CD14-positive monocyte (primary cell): ENCODE results near the gene CAMTA1. TPM values are rescaled to one million over a fixed set of nuclear protein-coding genes. Genes with fewer than 3 reads are reported as not detected.

ENCODE experiments used
- DNase-seq, 3 donors: peaks; one replicate each; pipeline ENCODE4 v3.0.0-alpha.2; 2011 to 2022
- H2AFZ ChIP-seq: 2 replicates; pipeline ENCODE4 v1.6.0; 2012; ENCODE audit warnings: mild to moderate bottlenecking, low read depth, low read length, inconsistent platforms; ENCODE audit not compliant: insufficient read depth, poor library complexity, severe bottlenecking
- H3K27ac ChIP-seq, 2 donors: 1 replicate in 1 of 2; 2 replicates in 1 of 2; pipeline ENCODE4 v1.5.1; 2012 to 2013; ENCODE audit warnings: low read length in 2 of 2, control low read depth in 1 of 2, inconsistent platforms in 1 of 2, low read depth in 1 of 2, mild to moderate bottlenecking in 1 of 2
- H3K27me3 ChIP-seq, 2 donors: one replicate each; pipeline versions ENCODE4 v1.6.0 to v1.6.1; 2011 to 2013; ENCODE audit warnings: low read length in 2 of 2; ENCODE audit not compliant: control insufficient read depth in 2 of 2, insufficient read depth in 2 of 2
- H3K36me3 ChIP-seq, 2 donors: replicated peaks in 1 of 2; 1 replicate in 1 of 2; 2 replicates in 1 of 2; pipeline versions ENCODE4 v1.5.1 to v1.6.1; 2012 to 2013; ENCODE audit warnings: low read length in 2 of 2, control low read depth in 1 of 2, inconsistent platforms in 1 of 2, mild to moderate bottlenecking in 1 of 2; ENCODE audit not compliant: insufficient read depth in 2 of 2, control insufficient read depth in 1 of 2
- H3K4me1 ChIP-seq, 2 donors: 1 replicate in 1 of 2; 2 replicates in 1 of 2; pipeline versions ENCODE4 v1.5.1 to v1.6.1; 2012 to 2013; ENCODE audit warnings: low read length in 2 of 2, control low read depth in 1 of 2, inconsistent platforms in 1 of 2, mild to moderate bottlenecking in 1 of 2, moderate library complexity in 1 of 2; ENCODE audit not compliant: insufficient read depth in 2 of 2, control insufficient read depth in 1 of 2
- H3K4me2 ChIP-seq: replicated peaks from 2 replicates; pipeline ENCODE3; 2012; ENCODE audit warnings: low read length, moderate library complexity, mild to moderate bottlenecking; ENCODE audit not compliant: poor library complexity, severe bottlenecking; ENCODE audit errors: extremely low read depth
- H3K4me3 ChIP-seq, 3 experiments: fragments of 200-600 bp in 1 of 3; sonication (generic) in 1 of 3; replicated peaks in 1 of 3; 1 replicate in 2 of 3; 2 replicates in 1 of 3; pipeline ENCODE4 v1.5.1; 2011 to 2013; ENCODE audit warnings: low read length in 3 of 3, mild to moderate bottlenecking in 3 of 3, control low read depth in 2 of 3, low read depth in 2 of 3, inconsistent platforms in 1 of 3, moderate library complexity in 1 of 3
- H3K79me2 ChIP-seq: 2 replicates; pipeline ENCODE4 v1.6.0; 2012; ENCODE audit warnings: mild to moderate bottlenecking, control low read depth, inconsistent platforms, low read length, moderate library complexity; ENCODE audit not compliant: insufficient read depth
- H3K9ac ChIP-seq: 2 replicates; pipeline ENCODE4 v1.6.0; 2017; ENCODE audit warnings: low read length, mild to moderate bottlenecking; ENCODE audit not compliant: insufficient read depth, poor library complexity, severe bottlenecking
- H3K9me3 ChIP-seq, 2 donors: replicated peaks in 1 of 2; 1 replicate in 1 of 2; 2 replicates in 1 of 2; pipeline versions ENCODE4 v1.5.1 to v1.6.1; 2012 to 2013; ENCODE audit warnings: low read length in 2 of 2, control low read depth in 1 of 2; ENCODE audit not compliant: control insufficient read depth in 1 of 2, insufficient read depth in 1 of 2
- H4K20me1 ChIP-seq: 2 replicates; pipeline ENCODE4 v1.6.0; 2012; ENCODE audit warnings: mild to moderate bottlenecking, low read length, control low read depth, moderate library complexity; ENCODE audit not compliant: insufficient read depth
- H3K27ac Mint-ChIP-seq, 7 donors: one replicate each; pipeline ENCODE4 v1.8.0; 2020; ENCODE audit warnings: mild to moderate bottlenecking in 7 of 7, mixed read lengths in 7 of 7, moderate library complexity in 6 of 7, inconsistent platforms in 2 of 7
- H3K27me3 Mint-ChIP-seq, 3 donors: one replicate each; pipeline ENCODE4 v1.8.0; 2021 to 2022; ENCODE audit warnings: low read depth in 3 of 3, mild to moderate bottlenecking in 3 of 3, mixed read lengths in 3 of 3, moderate library complexity in 3 of 3, inconsistent platforms in 1 of 3
- H3K36me3 Mint-ChIP-seq, 2 donors: one replicate each; pipeline ENCODE4 v1.8.0; 2020; ENCODE audit warnings: mixed read lengths in 2 of 2, inconsistent platforms in 1 of 2, mild to moderate bottlenecking in 1 of 2
- H3K4me1 Mint-ChIP-seq: one replicate; pipeline ENCODE4 v1.8.0; 2020; ENCODE audit warnings: mild to moderate bottlenecking, mixed read lengths
- H3K4me3 Mint-ChIP-seq, 2 donors: one replicate each; pipeline ENCODE4 v1.8.0; 2020; ENCODE audit warnings: mild to moderate bottlenecking in 2 of 2, mixed read lengths in 2 of 2, moderate library complexity in 1 of 2
- H3K9me3 Mint-ChIP-seq, 7 donors: one replicate each; pipeline ENCODE4 v1.8.0; 2020 to 2022; ENCODE audit warnings: mixed read lengths in 7 of 7, mild to moderate bottlenecking in 6 of 7, moderate library complexity in 6 of 7, inconsistent platforms in 2 of 7
- WGBS: methylation state at CpG from one replicate; pipeline ENCODE4 v1.1.5; 2013; ENCODE audit warnings: missing lambda C conversion rate; ENCODE audit not compliant: insufficient coverage; 5-methylcytosine and 5-hydroxymethylcytosine counted together
- intact Hi-C, 2 donors: fragments of 100-400 bp; cut with micrococcal nuclease; formaldehyde crosslinking; loops; one replicate each; pipeline versions ENCODE4 v1.15.0 to v1.15.1; 2023
- polyA plus RNA-seq, 3 donors: library from polyadenylated mRNA; depleted of rRNA in 1 of 3; unstranded in 2 of 3; stranded (reverse) in 1 of 3; fragments of 300-500 nt in 2 of 3; fragments of >200 nt in 1 of 3; fragmentation: Illumina TruSeq in 2 of 3; gene quantifications; 1 replicate in 2 of 3; 2 replicates in 1 of 3; pipeline ENCODE4 v1.2.3, GENCODE V29; 2012 to 2021
- TF ChIP-seq, protein P1 (sequence below): fragments of 200-600 bp; IDR thresholded peaks from one replicate; pipeline ENCODE4 v1.8.0; 2022; ENCODE audit warnings: antibody characterized with exemption, mild to moderate bottlenecking

CAMTA1 gene
- polyA plus RNA-seq, 3 donors: 52.0 to 89.6 (median 78.3) TPM

DNA sequence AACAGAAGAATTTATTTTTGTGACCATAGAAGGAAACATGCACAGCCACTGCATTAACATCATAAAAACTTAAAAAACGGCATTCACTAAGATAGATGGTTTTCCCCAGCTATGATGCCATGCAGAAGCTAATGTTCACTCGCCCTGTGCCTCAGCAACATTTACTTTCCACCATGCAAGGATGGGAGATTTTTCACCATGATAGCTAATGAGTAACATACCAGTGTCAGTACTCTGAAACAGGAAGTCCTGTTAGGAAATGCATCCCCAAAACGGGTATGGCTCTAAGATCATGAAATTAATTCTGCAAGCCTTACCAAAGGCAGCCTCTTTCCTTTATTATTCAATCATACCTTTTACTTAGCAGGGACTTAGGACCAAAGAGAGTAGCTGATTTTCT is 968.4 kb downstream of the CAMTA1 start:
- Mint-ChIP-seq H3K27ac (peak overlapping the region in 1 of 7 donors; percentile 42), H3K9me3 (no peaks in the 10 kb centered on the region), H3K36me3 (no peaks in the 10 kb centered on the region), H3K27me3 (no peaks in the 10 kb centered on the region), H3K4me1 (peaks cover 21% of the 10 kb centered on the region), H3K4me3 (no peak overlapping the region)
- WGBS: no CpG with 5 or more reads among the region's 3 CpGs
- Histone ChIP-seq H3K27me3 (no peaks in the 10 kb centered on the region), H3K9ac (no peak overlapping the region), H3K4me3 (no peak overlapping the region), H3K4me2 (peak overlapping the region; percentile 64), H3K9me3 (no peaks in the 10 kb centered on the region), H3K4me1 (peaks cover 17 to 20% of the 10 kb centered on the region in 2 donors), H3K79me2 (no peaks in the 10 kb centered on the region), H2AFZ (no peak overlapping the region), H3K36me3 (no peaks in the 10 kb centered on the region), H4K20me1 (no peaks in the 10 kb centered on the region), H3K27ac (no peak overlapping the region)
- intact Hi-C loops: loop anchor here (1.0 to 2.0 kb wide), 2 partner anchors 84 to 87 kb away; no protein-coding TSS in a partner anchor
- peak; percentile 43 to 67 (median 58) for DNase-seq
- TF ChIP-seq, protein P1, sequence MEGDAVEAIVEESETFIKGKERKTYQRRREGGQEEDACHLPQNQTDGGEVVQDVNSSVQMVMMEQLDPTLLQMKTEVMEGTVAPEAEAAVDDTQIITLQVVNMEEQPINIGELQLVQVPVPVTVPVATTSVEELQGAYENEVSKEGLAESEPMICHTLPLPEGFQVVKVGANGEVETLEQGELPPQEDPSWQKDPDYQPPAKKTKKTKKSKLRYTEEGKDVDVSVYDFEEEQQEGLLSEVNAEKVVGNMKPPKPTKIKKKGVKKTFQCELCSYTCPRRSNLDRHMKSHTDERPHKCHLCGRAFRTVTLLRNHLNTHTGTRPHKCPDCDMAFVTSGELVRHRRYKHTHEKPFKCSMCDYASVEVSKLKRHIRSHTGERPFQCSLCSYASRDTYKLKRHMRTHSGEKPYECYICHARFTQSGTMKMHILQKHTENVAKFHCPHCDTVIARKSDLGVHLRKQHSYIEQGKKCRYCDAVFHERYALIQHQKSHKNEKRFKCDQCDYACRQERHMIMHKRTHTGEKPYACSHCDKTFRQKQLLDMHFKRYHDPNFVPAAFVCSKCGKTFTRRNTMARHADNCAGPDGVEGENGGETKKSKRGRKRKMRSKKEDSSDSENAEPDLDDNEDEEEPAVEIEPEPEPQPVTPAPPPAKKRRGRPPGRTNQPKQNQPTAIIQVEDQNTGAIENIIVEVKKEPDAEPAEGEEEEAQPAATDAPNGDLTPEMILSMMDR: no peak

DNA sequence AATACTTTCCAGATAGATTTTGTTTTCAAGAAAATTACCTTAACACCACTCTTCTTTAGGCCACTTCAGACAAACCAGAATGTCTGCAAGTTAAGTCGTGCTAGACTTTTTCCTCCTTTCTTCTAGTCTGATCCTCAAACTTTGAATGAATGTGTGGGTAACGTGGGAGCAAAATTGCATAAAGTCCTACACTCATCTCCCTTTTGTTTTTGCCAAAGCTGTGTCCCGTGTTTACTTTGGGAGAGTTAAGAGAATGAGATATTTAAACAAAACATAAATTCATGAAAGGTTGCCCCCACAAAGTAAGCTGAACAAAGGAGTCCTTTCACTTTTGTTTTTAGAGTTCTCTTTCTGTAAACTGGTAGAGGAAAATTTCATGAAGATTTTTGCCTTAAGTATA is 969.0 kb downstream of the CAMTA1 start:
- Histone ChIP-seq H3K4me2 (no peak overlapping the region), H3K27me3 (no peaks in the 10 kb centered on the region), H3K4me3 (no peak overlapping the region), H3K9ac (no peak overlapping the region), H3K4me1 (peaks cover 17% of the 10 kb centered on the region in 2 donors), H4K20me1 (no peaks in the 10 kb centered on the region), H2AFZ (no peak overlapping the region), H3K9me3 (no peaks in the 10 kb centered on the region), H3K27ac (no peak overlapping the region), H3K36me3 (no peaks in the 10 kb centered on the region), H3K79me2 (no peaks in the 10 kb centered on the region)
- TF ChIP-seq, protein P1: no peak
- Mint-ChIP-seq H3K27ac (no peak overlapping the region), H3K4me1 (peaks cover 19% of the 10 kb centered on the region), H3K27me3 (no peaks in the 10 kb centered on the region), H3K36me3 (no peaks in the 10 kb centered on the region), H3K9me3 (no peaks in the 10 kb centered on the region), H3K4me3 (no peak overlapping the region)
- no peak for DNase-seq
- no CpG with 5 or more reads among the region's 3 CpGs for WGBS
- intact Hi-C loops: no loop called here
